ENCODE measurements around the gene AJM1.

- TF ChIP-seq TCF12 (IDR thresholded peaks at IDR 0.05; ENCODE audit: low read depth) (no peak), CREB1 (IDR thresholded peaks at IDR 0.05; ENCODE audit: low read depth) (no peak), REST (IDR thresholded peaks at IDR 0.05; ENCODE audit: low read depth) (no peak), ZBTB7A (IDR thresholded peaks at IDR 0.05; ENCODE audit: low read depth) (no peak), EP300 (IDR thresholded peaks at IDR 0.05; ENCODE audit: borderline replicate concordance) (no peak), RAD21 (IDR thresholded peaks at IDR 0.05; ENCODE audit: low read depth) (no peak), TEAD4 (IDR thresholded peaks at IDR 0.05) (no peak), MAX (IDR thresholded peaks at IDR 0.05) (no peak), YY1 (IDR thresholded peaks at IDR 0.05; ENCODE audit: low read depth) (no peak), EGR1 (IDR thresholded peaks at IDR 0.05) (no peak), USF1 (IDR thresholded peaks at IDR 0.05) (no peak), TAF1 (IDR thresholded peaks at IDR 0.05; ENCODE audit: low read depth) (no peak), CEBPB (IDR thresholded peaks at IDR 0.05) (no peak), FOXM1 (IDR thresholded peaks at IDR 0.05; ENCODE audit: borderline replicate concordance, low read depth) (no peak)
Measured at GRCh38 chr9:136865768-136866103, 23.5 kb downstream of the AJM1 start.
